GM18499 (cell line): Measurements from ENCODE around the gene RBMY1E.
"Not testable (repeated sequence)": the region's sequence is repeated elsewhere in the genome, so short reads cannot be mapped to it uniquely, and the experiment has no call there.

Experiments
- ATAC-seq: cut with Tn5 transposase; IDR thresholded peaks from one replicate; pipeline ENCODE4 v1.9.1; 2021; ENCODE audit warnings: moderate number of reproducible peaks; ENCODE audit not compliant: insufficient read depth, unreplicated experiment

Gene RBMY1E

GRCh38 chrY:21917932-21918331, at the start of gene RBMY1E:
TSS of gene RBMY1E (minus strand) at chrY:21918032. CDS start at chrY:21916054, 1,978 bp downstream.
- not testable (repeated sequence) for ATAC-seq

DNA sequence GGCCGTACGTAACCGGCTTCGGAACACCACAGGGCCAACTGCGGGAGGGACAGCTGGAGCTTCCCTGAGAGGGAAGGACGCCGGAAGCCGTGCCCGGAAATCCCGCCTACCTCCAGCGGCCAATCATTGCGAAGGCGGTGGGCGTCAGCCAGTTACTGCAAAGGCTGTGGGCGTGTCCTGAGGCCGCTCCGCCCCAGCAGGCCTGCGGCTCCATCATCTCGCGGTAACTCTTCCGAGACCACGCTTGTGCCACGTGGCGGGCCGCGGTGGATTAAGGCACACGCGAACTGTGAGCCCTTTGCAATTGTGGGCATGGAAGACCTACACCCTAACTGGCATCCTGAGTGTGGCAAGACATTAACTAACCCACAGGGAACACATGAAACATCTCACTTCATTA, 23.4 kb downstream of the RBMY1E start, which contains the start of gene RBMY1D:
RBMY1D (minus strand) TSS at position 101 of the 400 bp plus-strand sequence. CDS start 2,013 bp downstream, outside the sequence.
- ATAC-seq, result not testable (repeated sequence)

- not testable (repeated sequence) for ATAC-seq
Measured at GRCh38 chrY:21869407-21870076, 48.3 kb downstream of the RBMY1E start.
